Body of pancreas (tissue), 4 donors: ENCODE measurements around the gene PIP5KL1.

ENCODE experiments used
- POLR2A ChIP-seq, 3 donors: fragments of 450-650 bp; IDR thresholded peaks; one replicate each; pipeline ENCODE4 v1.6.1; 2016; ENCODE audit warnings: antibody characterized with exemption in 3 of 3, mild to moderate bottlenecking in 2 of 3
- TF ChIP-seq, protein P1 (sequence below), 7 experiments: fragments of 450-650 bp in 4 of 7; fragments of 200-600 bp in 3 of 7; sonication (generic) in 3 of 7; IDR thresholded peaks; one replicate each; pipeline ENCODE4 v1.5.1; 2016 to 2019; ENCODE audit warnings: antibody characterized with exemption in 7 of 7

- TF ChIP-seq, protein P1, sequence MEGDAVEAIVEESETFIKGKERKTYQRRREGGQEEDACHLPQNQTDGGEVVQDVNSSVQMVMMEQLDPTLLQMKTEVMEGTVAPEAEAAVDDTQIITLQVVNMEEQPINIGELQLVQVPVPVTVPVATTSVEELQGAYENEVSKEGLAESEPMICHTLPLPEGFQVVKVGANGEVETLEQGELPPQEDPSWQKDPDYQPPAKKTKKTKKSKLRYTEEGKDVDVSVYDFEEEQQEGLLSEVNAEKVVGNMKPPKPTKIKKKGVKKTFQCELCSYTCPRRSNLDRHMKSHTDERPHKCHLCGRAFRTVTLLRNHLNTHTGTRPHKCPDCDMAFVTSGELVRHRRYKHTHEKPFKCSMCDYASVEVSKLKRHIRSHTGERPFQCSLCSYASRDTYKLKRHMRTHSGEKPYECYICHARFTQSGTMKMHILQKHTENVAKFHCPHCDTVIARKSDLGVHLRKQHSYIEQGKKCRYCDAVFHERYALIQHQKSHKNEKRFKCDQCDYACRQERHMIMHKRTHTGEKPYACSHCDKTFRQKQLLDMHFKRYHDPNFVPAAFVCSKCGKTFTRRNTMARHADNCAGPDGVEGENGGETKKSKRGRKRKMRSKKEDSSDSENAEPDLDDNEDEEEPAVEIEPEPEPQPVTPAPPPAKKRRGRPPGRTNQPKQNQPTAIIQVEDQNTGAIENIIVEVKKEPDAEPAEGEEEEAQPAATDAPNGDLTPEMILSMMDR (IDR thresholded peaks at IDR 0.05) = no peak
- no peak for TF ChIP-seq POLR2A (IDR thresholded peaks at IDR 0.05)
These were observed 7.7 kb upstream of the PIP5KL1 start for GRCh38 chr9:127938298-127938690.
